Measurements from ENCODE around the gene ESYT2.

The ESYT2 gene

GRCh38 chr7:158747408-158747807, 81.9 kb downstream of the ESYT2 start:
- DNase-seq (ENCODE audit: low read depth in 1 of 2, low spot score in 1 of 2) = no peak

- no peak for DNase-seq (ENCODE audit: low read depth in 1 of 2, low spot score in 1 of 2)
Measured at GRCh38 chr7:158746957-158747356, 82.4 kb downstream of the ESYT2 start.

GRCh38 chr7:158745057-158745715, 84.1 kb downstream of the ESYT2 start:
- no peak for DNase-seq (ENCODE audit: low read depth in 1 of 2, low spot score in 1 of 2)

- no peak for DNase-seq (ENCODE audit: low read depth in 1 of 2, low spot score in 1 of 2)
Measured at GRCh38 chr7:158744070-158744469, 85.2 kb downstream of the ESYT2 start.

- no peak for DNase-seq (ENCODE audit: low read depth in 1 of 2, low spot score in 1 of 2)
Measured at GRCh38 chr7:158743219-158743618, 86.1 kb downstream of the ESYT2 start.

GRCh38 chr7:158742065-158742821, 87.1 kb downstream of the ESYT2 start:
- DNase-seq (ENCODE audit: low read depth in 1 of 2, low spot score in 1 of 2) = no peak

GRCh38 chr7:158741294-158741666, 88.0 kb downstream of the ESYT2 start:
- DNase-seq (ENCODE audit: low read depth in 1 of 2, low spot score in 1 of 2) = no peak

GRCh38 chr7:158740657-158741293, 88.5 kb downstream of the ESYT2 start:
- DNase-seq (ENCODE audit: low read depth in 1 of 2, low spot score in 1 of 2) = no peak

GRCh38 chr7:158740013-158740656, 89.2 kb downstream of the ESYT2 start:
- no peak for DNase-seq (ENCODE audit: low read depth in 1 of 2, low spot score in 1 of 2)

- DNase-seq (ENCODE audit: low read depth in 1 of 2, low spot score in 1 of 2) = no peak
Measured at GRCh38 chr7:158738841-158739240, 90.5 kb downstream of the ESYT2 start.

GRCh38 chr7:158737064-158737695, 92.1 kb downstream of the ESYT2 start:
- no peak for DNase-seq (ENCODE audit: low read depth in 1 of 2, low spot score in 1 of 2)

- no peak for DNase-seq (ENCODE audit: low read depth in 1 of 2, low spot score in 1 of 2)
Measured at GRCh38 chr7:158735935-158736334, 93.4 kb downstream of the ESYT2 start.

GRCh38 chr7:158734861-158735260, 94.4 kb downstream of the ESYT2 start:
- no peak for DNase-seq (ENCODE audit: low read depth in 1 of 2, low spot score in 1 of 2)

GRCh38 chr7:158733775-158734494, 95.4 kb downstream of the ESYT2 start:
- no peak for DNase-seq (ENCODE audit: low read depth in 1 of 2, low spot score in 1 of 2)

- no peak for DNase-seq (ENCODE audit: low read depth in 1 of 2, low spot score in 1 of 2)
Measured at GRCh38 chr7:158733220-158733519, 96.1 kb downstream of the ESYT2 start.

GRCh38 chr7:158732494-158733219, 96.7 kb downstream of the ESYT2 start:
- DNase-seq (ENCODE audit: low read depth in 1 of 2, low spot score in 1 of 2) = no peak

GRCh38 chr7:158731761-158732160, 97.5 kb downstream of the ESYT2 start:
- DNase-seq (ENCODE audit: low read depth in 1 of 2, low spot score in 1 of 2) = no peak

- no peak for DNase-seq (ENCODE audit: low read depth in 1 of 2, low spot score in 1 of 2)
Measured at GRCh38 chr7:158730383-158731346, 98.6 kb downstream of the ESYT2 start.
